ENCODE measurements around the gene TLCD2. TPM values are rescaled to one million over a fixed set of nuclear protein-coding genes. Genes with fewer than 3 reads are reported as not detected.

TLCD2 gene
- total RNA-seq, 1 donor = under 0.01 TPM

Other genes starting within 250 kb of the TLCD2 start
- 12.1 TPM for gene MYO1C, start 217.7 kb downstream of the TLCD2 start, total RNA-seq
- 102 TPM for gene INPP5K, start 193.8 kb downstream of the TLCD2 start, total RNA-seq
- gene PITPNA, start 147.6 kb downstream of the TLCD2 start, total RNA-seq = 16.8 TPM
- 88.4 TPM for gene SLC43A2, start 81.5 kb downstream of the TLCD2 start, total RNA-seq
- 4.6 TPM for gene SCARF1, start 64.6 kb downstream of the TLCD2 start, total RNA-seq
- gene RILP, start 60.5 kb downstream of the TLCD2 start, total RNA-seq = 6.7 TPM
- gene PRPF8, start 25.5 kb downstream of the TLCD2 start, total RNA-seq = 186 TPM
- 19.9 TPM for gene WDR81, start 14.3 kb upstream of the TLCD2 start, total RNA-seq
- gene SERPINF2, start 32.5 kb upstream of the TLCD2 start, total RNA-seq = 0.52 TPM
- 15.1 TPM for gene SERPINF1, start 51.7 kb upstream of the TLCD2 start, total RNA-seq
- gene SMYD4, start 119.5 kb upstream of the TLCD2 start, total RNA-seq = 7.1 TPM
- gene RPA1, start 119.6 kb upstream of the TLCD2 start, total RNA-seq = 21.3 TPM

Data from mononuclear cell (primary cell).